Measurements from ENCODE around the gene SV2C.
A peak's percentile ranks its signal among the peaks of the same experiment; 100 is the strongest.
"Not testable (repeated sequence)": the region's sequence is repeated elsewhere in the genome, so short reads cannot be mapped to it uniquely, and the experiment has no call there.

The SV2C gene

DNA sequence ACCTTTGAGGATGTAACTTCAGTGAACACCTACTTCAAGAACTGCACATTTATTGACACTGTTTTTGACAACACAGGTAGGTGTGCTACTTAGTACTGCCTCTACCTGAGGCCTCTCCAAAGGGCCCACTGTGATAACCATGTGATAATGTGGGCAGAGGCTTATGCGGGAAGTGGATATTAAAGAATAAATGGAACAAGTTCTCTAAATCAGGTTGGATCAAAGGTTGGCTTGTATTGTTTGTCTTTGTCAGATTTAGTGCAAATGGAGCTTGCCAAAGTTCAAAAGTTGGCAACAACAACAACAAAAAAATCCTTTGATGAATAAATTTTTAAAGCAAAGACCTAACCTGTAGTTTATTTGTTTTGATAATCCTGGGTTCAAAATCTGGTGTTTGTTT, 215.7 kb downstream of the SV2C start:
- DNase-seq (ENCODE audit: low read depth): no peak

- DNase-seq (ENCODE audit: low read depth): no peak
These were observed 216.4 kb downstream of the SV2C start for GRCh38 chr5:76299592-76299991.

DNA sequence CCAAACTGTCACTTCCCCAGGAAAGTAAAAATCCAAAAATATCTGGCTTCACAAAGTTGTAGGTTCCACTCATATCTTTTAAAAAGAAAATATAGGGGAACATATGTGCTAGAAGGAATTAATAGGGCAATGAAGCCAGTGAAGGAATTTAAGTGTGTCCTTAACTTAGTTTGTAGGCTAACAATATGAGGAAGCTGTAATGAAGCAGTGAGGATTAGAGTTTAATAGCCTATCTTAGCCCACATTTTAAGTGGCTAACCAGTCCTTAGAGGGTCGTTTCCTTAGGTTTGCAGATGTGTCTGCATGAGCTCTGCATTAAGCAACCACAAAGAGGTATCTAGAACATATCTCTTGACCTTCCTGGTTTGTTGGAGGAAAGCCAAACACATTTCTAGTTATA, 218.7 kb downstream of the SV2C start:
- not testable (repeated sequence) for DNase-seq (ENCODE audit: low read depth)

DNA sequence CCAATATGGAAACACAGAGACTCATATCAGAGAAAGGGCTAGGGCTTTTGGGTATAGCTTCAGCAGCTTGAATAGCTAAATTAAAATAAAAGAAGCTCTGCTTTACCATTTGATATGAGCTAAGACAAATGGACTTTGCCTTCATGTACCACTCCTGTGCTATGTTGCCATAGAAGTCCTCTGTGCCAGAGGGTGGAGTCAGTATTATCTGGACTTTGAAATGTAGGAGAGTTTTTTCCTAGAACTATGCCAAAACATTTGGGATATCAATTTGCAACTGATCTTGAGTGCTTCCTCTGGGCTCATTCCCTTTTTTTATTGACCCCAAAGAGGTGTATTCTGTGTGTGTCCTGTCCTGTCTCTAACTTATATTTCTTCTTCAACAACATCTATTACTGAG, 219.5 kb downstream of the SV2C start:
- not testable (repeated sequence) for DNase-seq (ENCODE audit: low read depth)

- peak; percentile 11 for DNase-seq (ENCODE audit: low read depth)
These were observed 220.7 kb downstream of the SV2C start for GRCh38 chr5:76303921-76304320.

DNA sequence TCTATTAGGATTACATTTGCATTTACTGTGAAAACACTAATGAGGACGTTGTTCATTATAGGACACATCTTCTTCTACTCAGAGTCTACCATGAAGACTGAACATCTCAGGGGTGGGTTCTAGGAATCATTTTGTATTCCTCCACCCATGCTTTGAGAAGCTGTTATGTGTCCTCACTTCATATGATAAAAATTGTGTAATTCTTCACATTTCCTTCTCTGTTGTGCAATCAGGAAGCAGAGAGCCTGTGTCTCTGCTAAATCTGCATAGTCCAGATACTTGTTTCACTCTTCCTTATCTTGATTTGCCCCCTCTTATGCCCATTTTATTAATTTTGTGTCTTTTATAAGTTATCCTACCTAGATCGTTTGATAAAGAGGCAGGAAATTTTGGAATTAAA, 222.1 kb downstream of the SV2C start:
- peak; percentile 58 for DNase-seq (ENCODE audit: low read depth)

GRCh38 chr5:76305775-76306174, 222.6 kb downstream of the SV2C start:
- DNase-seq (ENCODE audit: low read depth): peak; percentile 30

DNA sequence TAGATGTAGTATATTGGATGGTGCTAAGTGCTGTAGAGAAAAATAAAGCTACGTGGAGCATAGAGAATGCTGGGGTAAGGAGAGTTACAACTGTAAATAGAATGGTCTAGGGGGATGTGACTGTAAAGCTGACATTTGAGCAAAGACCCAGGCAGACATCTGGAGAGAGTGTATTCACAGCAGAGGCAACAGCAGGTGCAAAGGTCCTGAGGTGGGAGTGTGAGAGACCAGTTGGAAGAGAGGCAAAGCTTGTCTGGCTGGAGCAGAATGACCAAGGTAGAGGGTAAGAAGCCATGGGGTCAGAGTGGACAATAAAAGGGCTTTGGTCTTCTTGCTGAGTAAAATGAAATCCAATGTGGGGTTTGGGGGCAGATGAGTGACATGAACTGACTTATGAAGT, 227.0 kb downstream of the SV2C start:
- no peak for DNase-seq (ENCODE audit: low read depth)

GRCh38 chr5:76312783-76313182, 229.6 kb downstream of the SV2C start:
- DNase-seq (ENCODE audit: low read depth): no peak

DNA sequence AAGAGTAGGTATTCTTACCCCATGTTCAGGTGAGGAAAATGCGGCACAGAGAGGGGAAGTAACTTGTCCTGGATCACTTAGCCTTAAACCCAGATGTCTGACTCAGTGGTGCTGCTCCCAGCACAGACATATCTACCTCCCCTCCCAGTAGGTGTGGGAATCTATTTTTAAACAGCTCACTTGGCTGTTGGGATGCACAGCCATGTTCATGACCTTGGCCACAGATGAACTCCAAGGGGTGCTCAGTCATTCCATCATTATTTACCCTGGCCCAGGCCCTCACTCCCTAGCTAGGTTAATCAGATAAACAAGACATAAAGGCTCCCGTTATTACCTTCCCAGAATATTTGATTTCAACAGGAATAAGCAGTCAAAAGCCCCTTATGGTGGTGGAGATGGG, 231.5 kb downstream of the SV2C start:
- DNase-seq (ENCODE audit: low read depth): no peak

- DNase-seq (ENCODE audit: low read depth): no peak
These were observed 236.5 kb downstream of the SV2C start for GRCh38 chr5:76319673-76320072.

DNA sequence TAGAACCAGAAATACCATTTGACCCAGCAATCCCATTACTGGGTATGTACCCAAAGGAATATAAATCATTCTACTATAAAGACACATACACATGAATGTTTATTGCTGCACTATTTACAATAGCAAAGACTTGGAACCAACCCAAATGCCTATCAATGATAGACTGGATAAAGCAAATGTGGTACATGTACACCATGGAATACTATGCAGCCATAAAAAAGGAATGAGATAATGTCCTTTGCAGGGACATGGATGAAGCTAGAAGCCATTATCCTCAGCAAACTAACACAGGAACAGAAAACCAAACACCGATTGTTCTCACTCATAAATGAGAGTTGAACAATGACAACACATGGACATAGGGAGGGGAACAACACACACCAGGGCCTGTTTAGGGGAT, 240.3 kb downstream of the SV2C start:
- not testable (repeated sequence) for DNase-seq (ENCODE audit: low read depth)

GRCh38 chr5:76325326-76325725, 242.1 kb downstream of the SV2C start:
- no peak for DNase-seq (ENCODE audit: low read depth)

GRCh38 chr5:76325876-76326491, 242.8 kb downstream of the SV2C start:
- DNase-seq (ENCODE audit: low read depth): no peak

DNA sequence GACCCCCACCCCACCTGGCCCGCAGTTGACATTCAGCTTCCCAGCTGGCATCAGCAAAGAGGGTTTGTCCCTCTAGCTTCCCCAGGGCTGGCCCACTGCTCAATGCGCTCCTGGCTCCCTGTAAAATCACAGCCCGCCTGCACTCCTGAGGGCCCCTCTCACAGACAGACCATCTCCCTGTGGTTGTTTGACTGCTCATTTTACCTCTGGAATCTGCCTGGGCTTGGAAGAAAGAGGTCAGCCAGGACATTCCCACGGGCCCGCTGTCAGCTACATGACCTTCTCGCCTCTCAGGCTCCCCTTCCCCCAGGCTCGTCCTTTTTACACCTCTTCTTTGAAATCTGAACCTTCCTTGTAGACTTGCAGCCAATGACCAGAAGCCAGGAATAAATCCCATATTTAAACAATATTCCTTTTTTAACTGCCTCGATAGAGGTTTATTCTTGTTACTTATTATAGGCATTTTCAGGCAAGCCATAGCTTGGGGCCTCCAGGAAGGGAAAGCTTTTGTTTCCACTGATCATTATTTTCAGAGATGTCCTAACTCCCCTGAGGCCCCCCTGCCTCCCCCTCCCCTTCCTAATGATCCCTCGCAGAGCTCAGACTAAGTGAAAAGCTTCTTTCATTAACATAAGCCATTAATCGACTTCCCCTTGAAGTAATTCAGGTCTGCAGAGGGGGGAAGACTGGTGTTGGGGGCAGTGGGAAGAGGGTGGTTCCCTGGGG, 243.6 kb downstream of the SV2C start:
- DNase-seq (ENCODE audit: low read depth): peak; percentile 11

DNA sequence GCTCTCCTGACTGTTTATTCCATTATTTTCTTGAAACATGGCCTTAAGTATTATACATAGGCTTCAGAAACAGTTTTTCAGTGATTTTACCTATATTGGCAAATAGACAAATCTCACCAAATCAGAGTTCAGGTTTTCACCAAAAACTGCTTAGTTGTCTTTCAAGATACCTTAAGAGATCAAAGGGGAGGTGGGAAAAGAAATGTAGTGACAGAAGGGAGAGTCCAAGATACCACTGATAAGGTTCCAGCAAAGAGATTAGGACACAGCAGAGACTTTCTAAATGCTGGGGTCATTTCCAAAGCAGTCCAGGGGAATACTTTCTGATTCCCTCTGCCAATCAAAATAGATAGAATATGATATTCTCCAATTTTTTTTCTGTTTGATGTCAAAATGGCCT, 246.2 kb downstream of the SV2C start:
- no peak for DNase-seq (ENCODE audit: low read depth)

GRCh38 chr5:76331126-76331525, 247.9 kb downstream of the SV2C start:
- no peak for DNase-seq (ENCODE audit: low read depth)

- no peak for DNase-seq (ENCODE audit: low read depth)
These were observed 248.9 kb downstream of the SV2C start for GRCh38 chr5:76332102-76332501.

GRCh38 chr5:76332611-76333205, 249.5 kb downstream of the SV2C start:
- DNase-seq (ENCODE audit: low read depth): no peak

DNA sequence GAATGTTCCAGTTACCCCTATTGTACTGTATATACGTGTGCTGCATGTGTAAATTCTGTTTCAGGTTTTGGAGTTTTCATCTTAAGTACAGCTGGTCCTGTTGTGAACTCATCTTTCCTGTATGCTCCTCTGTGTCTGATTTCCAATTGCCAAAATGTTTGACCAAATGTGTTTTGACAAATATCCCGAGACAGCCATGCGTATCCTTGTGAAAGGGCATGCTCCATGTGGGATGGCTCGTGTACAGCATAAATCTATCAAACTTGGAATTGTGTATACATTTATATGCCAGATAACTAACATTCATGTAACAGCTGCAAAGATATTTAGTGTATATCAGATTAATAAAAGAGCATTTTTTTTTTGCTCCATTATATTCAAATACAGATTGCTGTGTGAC, 250.4 kb downstream of the SV2C start:
- DNase-seq (ENCODE audit: low read depth): no peak

DNA sequence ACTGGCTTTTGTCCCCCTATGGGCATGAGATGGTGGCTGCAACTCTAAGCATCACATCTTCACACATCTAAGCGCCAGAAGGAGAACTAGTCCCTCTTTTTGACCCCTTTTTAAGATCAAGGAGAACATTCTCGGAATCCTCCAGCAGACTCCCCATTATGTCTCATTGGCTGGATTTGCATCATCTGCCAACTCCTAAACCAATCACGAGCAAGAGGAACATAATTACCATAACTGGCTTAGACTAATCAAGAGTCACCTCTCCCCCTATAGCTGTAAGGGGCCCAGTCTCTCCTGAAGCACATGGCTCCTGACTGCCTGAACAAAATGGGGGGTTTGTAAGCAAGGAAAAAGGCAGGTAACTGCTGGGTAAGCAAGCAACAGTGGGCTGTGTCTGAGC, 251.4 kb downstream of the SV2C start:
- no peak for DNase-seq (ENCODE audit: low read depth)

DNA sequence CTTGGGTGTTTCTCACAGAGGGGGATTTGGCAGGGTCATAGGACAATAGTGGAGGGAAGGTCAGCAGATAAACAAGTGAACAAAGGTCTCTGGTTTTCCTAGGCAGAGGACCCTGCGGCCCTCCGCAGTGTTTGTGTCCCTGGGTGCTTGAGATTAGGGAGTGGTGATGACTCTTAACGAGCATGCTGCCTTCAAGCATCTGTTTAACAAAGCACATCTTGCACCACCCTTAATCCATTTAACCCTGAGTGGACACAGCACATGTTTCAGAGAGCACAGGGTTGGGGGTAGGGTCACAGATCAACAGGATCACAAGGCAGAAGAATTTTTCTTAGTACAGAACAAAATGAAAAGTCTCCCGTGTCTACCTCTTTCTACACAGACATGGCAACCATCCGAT, 252.3 kb downstream of the SV2C start:
- DNase-seq (ENCODE audit: low read depth): not testable (repeated sequence)

GRCh38 chr5:76336253-76336809, 253.1 kb downstream of the SV2C start:
- not testable (repeated sequence) for DNase-seq (ENCODE audit: low read depth)

Data from iris pigment epithelial cell (primary cell).